Renal cortical epithelial cell (primary cell): ENCODE data around the gene CDH23. TPM values are rescaled to one million over a fixed set of nuclear protein-coding genes. Genes with fewer than 3 reads are reported as not detected.

Experiments
- DNase-seq: peaks from one replicate; pipeline ENCODE4 v3.0.0-alpha.2; 2011; ENCODE audit warnings: low read depth
- total RNA-seq: library from RNA; depleted of rRNA; stranded (reverse); fragments of >200 nt; gene quantifications from 2 replicates; pipeline ENCODE4 v1.2.3, GENCODE V29; 2014

CDH23 gene
- total RNA-seq, 1 donor from 2014 or later = not detected

DNA sequence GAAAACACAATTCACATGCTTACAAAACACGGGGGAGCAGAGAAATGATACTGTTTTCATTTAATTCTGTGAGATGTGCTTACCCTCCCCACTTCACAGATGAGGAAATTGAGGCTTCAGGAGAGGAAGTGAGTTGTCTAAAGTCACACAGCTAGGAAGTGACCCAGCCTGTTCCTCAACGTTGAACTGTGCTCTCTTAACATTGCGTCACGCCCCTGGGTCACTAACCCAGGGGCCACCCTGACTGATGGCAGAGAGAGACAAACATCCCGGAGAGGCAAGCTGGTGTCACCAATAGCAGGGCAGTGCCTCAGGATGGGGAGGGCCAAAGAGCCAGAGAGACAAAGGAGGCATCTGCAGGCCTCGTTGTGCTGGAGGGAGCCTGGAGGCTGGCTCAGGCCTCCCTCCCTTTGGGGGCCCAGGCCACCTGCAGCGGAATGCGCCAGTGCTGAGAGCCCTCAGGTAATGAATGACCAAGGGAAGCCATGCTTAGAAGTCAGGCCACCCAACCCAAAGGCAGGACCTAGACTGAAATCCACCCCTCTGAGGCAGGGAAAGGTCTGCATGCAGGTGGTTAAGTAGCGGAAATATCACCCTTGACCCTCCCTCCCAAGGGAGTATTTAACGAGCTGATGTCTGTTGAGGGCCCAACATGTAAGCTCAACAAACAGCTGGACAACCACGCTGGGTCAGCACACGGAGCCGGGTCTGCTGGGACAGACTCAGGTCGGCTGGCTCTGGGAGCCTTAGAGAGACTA is 241.5 kb downstream of the CDH23 start:
- DNase-seq = no peak

DNA sequence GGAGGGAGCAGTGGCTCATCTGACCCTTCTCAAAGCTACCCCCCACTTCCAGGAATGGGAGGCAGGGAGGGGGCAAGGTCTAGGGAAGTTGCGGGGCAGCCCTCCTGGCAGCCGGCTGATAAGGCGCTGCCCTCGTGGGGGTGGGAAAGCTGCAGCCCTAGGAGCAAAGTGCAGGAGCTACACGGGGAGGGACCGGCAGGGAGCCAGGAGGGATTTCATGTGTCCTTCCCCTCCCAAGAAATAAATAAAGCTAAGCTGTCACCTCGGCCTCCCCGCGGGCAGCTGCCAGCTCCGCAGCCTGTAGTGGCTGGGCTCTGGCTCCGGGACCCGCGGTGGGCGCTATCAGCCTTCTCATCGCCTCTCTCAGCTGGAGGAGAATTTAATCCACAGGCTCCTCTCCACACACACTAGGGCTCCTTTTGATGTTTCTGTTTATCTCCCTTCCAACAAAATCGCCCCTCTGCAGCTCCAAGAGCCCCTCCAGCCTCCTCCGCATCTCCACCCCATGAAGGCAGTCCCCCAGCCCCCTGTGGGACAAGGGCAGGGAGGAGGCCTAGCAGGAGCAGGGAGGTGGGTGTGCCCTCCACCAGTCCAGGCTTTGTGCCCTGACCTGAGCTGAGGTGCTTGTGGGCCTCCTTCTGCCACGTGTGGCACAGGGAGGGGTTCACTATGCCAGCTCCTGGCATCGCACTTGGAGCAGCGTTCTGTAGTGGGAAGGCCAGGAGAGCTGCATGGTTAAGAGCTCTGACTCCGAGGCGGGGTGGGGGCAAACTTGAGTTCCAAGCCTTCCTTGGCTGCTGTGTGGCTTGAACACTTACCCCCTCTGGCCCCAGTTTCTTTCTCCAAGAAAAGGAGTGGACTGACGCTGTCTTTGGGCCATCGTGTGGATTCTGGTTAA is 242.4 kb downstream of the CDH23 start:
- DNase-seq = no peak

GRCh38 chr10:71640607-71641006 is 243.9 kb downstream of the CDH23 start:
- no peak for DNase-seq

DNA sequence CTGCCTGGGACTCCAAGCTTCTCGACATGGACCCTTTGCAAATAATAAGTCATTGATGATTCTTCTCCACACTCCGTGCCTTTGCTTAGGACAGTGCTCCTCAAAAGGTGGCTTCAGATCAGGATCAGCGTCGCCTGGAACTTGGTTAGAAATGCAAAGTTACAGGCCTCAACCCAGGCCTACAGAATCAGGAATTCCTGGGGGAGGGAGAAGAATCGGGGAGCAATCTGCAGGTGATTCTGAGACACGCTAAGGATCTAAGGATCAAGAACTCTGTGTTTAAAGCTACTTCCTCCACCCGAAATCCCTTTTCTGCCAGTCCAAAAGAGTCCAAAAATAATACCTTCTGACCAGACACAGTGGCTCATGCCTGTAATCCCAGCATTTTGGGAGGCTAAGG is 244.7 kb downstream of the CDH23 start:
- no peak for DNase-seq

- DNase-seq = no peak
Observed at GRCh38 chr10:71641986-71642385, 245.3 kb downstream of the CDH23 start.

DNA sequence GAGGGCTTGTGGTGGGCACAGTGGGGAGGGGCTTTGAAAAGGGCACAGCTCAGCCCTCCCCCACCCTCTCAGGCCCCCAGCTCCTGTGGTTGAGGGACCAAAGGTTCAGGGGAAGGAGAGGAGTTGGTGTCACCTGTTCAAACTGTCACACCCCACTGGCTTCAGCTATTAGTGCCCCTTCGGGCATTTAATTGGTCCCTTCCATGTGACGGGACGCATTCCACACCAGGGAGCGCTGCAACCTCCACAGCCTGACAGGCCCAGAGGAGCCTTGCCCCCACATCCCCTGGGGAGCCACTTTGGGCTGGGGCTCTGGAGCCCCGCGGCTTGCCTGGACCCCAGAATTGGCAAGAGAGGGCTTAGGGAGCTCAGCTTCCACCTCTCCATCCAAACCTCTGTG is 247.2 kb downstream of the CDH23 start:
- DNase-seq = no peak

GRCh38 chr10:71644307-71645180 is 247.8 kb downstream of the CDH23 start:
- no peak for DNase-seq

DNA sequence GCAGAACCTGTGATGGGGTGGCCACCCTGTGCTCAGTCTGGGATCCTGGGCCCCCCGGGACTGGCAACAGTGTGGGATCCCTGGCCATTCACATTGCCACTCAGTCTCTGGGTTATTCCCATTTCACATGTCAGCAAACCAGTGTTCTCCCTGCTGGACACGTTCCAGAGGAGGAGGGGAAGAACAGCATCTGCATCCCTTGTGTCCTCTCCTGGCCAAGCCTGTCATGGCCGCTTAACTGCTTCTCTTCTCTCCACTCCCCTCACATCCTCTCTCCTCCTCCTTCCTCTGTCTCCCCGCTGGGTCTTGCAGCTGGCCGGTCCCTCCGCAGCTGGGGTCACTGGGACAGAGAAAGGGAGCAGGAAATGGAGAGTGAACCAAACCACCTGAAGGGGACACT is 248.5 kb downstream of the CDH23 start:
- no peak for DNase-seq

GRCh38 chr10:71646037-71646436 is 249.3 kb downstream of the CDH23 start:
- no peak for DNase-seq

GRCh38 chr10:71646592-71647292 is 250.0 kb downstream of the CDH23 start:
- no peak for DNase-seq

DNA sequence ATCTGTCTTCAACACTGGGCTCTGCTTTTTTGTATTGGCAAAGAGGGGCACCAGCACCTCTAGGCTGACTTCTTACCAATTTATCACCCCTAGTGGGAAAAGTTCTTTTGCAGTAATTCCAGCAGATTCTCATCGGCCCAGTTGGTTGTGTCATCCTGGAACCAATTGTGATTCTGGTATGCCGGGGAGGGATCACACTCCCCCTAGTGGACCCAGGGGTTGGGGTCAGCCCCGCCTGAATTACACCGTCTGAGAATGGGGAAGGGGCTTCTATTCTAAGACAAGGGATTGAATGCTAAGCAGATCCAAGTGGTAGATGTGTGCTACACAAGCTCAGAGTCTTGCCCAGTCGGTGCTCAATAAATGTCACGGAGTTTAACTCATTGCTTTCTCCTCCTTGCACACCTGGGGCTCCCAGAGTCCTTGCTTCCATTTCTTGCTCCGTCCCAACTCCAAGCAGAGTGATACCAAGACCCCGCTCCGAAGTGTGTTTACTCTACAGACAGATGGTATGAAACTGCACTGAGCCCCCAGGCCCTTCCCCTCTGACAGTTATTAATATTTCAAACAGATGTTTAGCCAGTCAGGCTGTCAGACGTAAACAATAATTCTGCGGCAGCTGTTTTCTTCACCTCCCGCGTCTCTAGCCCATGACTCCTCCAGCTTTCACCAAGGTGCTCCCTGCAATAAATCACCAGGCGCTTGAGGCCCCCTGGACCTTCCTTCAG is 251.0 kb downstream of the CDH23 start:
- no peak for DNase-seq

GRCh38 chr10:71648254-71648932 is 251.7 kb downstream of the CDH23 start:
- DNase-seq = no peak

DNA sequence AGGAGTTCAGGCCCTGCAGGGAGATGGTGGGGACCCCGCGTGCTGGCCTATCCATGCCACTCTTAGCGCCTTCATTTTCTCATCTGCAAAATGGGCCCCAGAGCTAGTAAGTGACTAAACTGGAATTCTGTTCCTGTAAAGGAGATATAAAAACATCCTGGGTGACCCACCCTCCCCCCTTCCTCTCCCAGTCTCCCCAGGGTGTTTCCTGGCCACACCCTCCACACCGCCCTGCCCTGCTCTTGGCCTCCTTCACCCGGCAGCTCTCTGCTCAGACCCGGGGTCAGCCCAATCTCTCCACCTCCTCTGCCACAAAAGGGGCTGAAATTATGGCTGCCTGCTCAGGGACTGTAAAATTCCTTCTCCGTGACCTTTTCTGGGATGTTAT is 252.2 kb downstream of the CDH23 start:
- no peak for DNase-seq

GRCh38 chr10:71649631-71650030 is 252.9 kb downstream of the CDH23 start:
- no peak for DNase-seq

GRCh38 chr10:71650397-71650796 is 253.7 kb downstream of the CDH23 start:
- DNase-seq = no peak

- DNase-seq = no peak
Observed at GRCh38 chr10:71651428-71651827, 254.7 kb downstream of the CDH23 start.

DNA sequence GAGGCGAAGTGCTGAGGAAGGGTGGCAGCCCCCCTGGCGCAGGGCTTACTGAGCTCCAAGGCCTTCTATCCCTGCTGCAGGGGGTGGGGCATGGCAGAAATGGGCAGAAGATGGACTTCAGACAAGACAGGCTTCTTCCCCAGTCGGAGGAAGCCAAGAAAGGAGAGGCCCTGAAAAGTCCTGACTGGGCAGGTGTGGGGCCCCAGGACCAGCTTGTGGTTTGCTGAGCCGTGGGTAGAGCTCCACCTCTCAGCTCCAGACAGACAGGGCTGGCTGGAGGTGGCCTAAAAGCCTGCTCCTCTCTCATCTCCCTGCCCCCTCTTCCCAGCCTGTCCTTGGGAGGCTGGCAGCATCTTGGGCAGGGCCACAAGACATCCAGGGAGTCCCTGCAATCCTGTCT is 255.2 kb downstream of the CDH23 start:
- DNase-seq = no peak

- DNase-seq = no peak
Observed at GRCh38 chr10:71653044-71653443, 256.3 kb downstream of the CDH23 start.

DNA sequence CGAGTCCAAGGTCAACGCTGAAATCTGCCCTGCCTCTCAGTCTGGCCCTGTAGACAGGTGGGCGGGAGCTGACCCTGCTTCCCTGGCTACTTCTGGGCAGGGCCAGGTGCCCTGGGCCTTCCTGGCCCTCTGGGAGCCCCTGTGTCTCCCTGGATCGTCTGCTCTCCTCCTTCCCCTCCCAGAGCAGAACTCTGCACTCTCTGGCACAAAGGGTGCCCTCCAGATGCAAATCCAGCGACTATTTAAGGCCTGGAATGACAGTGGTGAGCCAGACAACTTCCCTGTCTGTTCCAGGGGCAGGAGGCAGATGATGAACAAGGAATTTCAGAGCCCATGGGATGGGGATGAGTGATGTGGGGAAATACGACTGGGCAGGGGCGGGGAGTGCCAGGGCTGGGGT is 259.5 kb downstream of the CDH23 start:
- no peak for DNase-seq
